ENCODE results near the gene RPTOR.

The RPTOR gene

GRCh38 chr17:80775863-80776262 lies 231.2 kb downstream of the RPTOR start:
- no peak overlapping the region for H3K4me3 ChIP-seq (replicated peaks in 1 of 2; ENCODE audit: low read depth in 2 of 2, low read length in 2 of 2)
- DNase-seq (ENCODE audit: low read depth in 2 of 2), result no peak
- no peak for TF ChIP-seq CTCF (IDR thresholded peaks at IDR 0.05; ENCODE audit: low read depth, low read length)

GRCh38 chr17:80777274-80777673 lies 232.6 kb downstream of the RPTOR start:
- TF ChIP-seq CTCF (IDR thresholded peaks at IDR 0.05; ENCODE audit: low read depth, low read length), result no peak
- no peak overlapping the region for H3K4me3 ChIP-seq (replicated peaks in 1 of 2; ENCODE audit: low read depth in 2 of 2, low read length in 2 of 2)
- DNase-seq (ENCODE audit: low read depth in 2 of 2), result no peak

- no peak for DNase-seq (ENCODE audit: low read depth in 2 of 2)
- TF ChIP-seq CTCF (IDR thresholded peaks at IDR 0.05; ENCODE audit: low read depth, low read length), result no peak
- H3K4me3 ChIP-seq (replicated peaks in 1 of 2; ENCODE audit: low read depth in 2 of 2, low read length in 2 of 2), result no peak overlapping the region
Observed at GRCh38 chr17:80778716-80779115, 234.1 kb downstream of the RPTOR start.

- H3K4me3 ChIP-seq (replicated peaks in 1 of 2; ENCODE audit: low read depth in 2 of 2, low read length in 2 of 2), result no peak overlapping the region
- no peak for DNase-seq (ENCODE audit: low read depth in 2 of 2)
- no peak for TF ChIP-seq CTCF (IDR thresholded peaks at IDR 0.05; ENCODE audit: low read depth, low read length)
Observed at GRCh38 chr17:80779336-80779735, 234.7 kb downstream of the RPTOR start.

- H3K4me3 ChIP-seq (replicated peaks in 1 of 2; ENCODE audit: low read depth in 2 of 2, low read length in 2 of 2), result no peak overlapping the region
- no peak for TF ChIP-seq CTCF (IDR thresholded peaks at IDR 0.05; ENCODE audit: low read depth, low read length)
- peak; percentile 39 to 86 for DNase-seq (ENCODE audit: low read depth in 2 of 2)
Observed at GRCh38 chr17:80779961-80780380, 235.3 kb downstream of the RPTOR start.

- DNase-seq (ENCODE audit: low read depth in 2 of 2), result no peak
- no peak overlapping the region for H3K4me3 ChIP-seq (replicated peaks in 1 of 2; ENCODE audit: low read depth in 2 of 2, low read length in 2 of 2)
- TF ChIP-seq CTCF (IDR thresholded peaks at IDR 0.05; ENCODE audit: low read depth, low read length), result no peak
Observed at GRCh38 chr17:80780381-80781198, 236.0 kb downstream of the RPTOR start.

All from cardiac fibroblast (primary cell).